ENCODE results near the gene UTS2R.
"Not testable (repeated sequence)": the region's sequence is repeated elsewhere in the genome, so short reads cannot be mapped to it uniquely, and the experiment has no call there.

Gene UTS2R

GRCh38 chr17:82355770-82356427, 15.7 kb upstream of the UTS2R start:
- no peak for DNase-seq

GRCh38 chr17:82356845-82357355, 14.7 kb upstream of the UTS2R start:
- DNase-seq, result no peak

- DNase-seq, result no peak
Observed at GRCh38 chr17:82357394-82357793, 14.2 kb upstream of the UTS2R start.

- DNase-seq, result peak; percentile 66
Observed at GRCh38 chr17:82358465-82359350, 12.9 kb upstream of the UTS2R start, which contains the start of gene TEX19. Gene TEX19, plus strand, starts transcription at chr17:82359247. Its CDS starts 2,904 bp downstream, at chr17:82362151.

- DNase-seq, result not testable (repeated sequence)
Observed at GRCh38 chr17:82359451-82360074, 12.0 kb upstream of the UTS2R start.

GRCh38 chr17:82361885-82362633, 9.5 kb upstream of the UTS2R start:
- DNase-seq, result no peak

- peak; percentile 48 for DNase-seq
Observed at GRCh38 chr17:82365606-82366295, 5.8 kb upstream of the UTS2R start.

- no peak for DNase-seq
Observed at GRCh38 chr17:82366749-82367148, 4.8 kb upstream of the UTS2R start.

GRCh38 chr17:82367724-82368524, 3.6 kb upstream of the UTS2R start:
- DNase-seq, result no peak

GRCh38 chr17:82369211-82369610, 2.4 kb upstream of the UTS2R start:
- DNase-seq, result no peak

GRCh38 chr17:82370471-82371332, 863 bp upstream of the UTS2R start:
- DNase-seq, result no peak

- DNase-seq, result no peak
Observed at GRCh38 chr17:82372249-82373071, 895 bp downstream of the UTS2R start.

- DNase-seq, result not testable (repeated sequence)
Observed at GRCh38 chr17:82373072-82373452, 1.5 kb downstream of the UTS2R start.

GRCh38 chr17:82373731-82374625, 2.4 kb downstream of the UTS2R start:
- no peak for DNase-seq

- DNase-seq, result no peak
Observed at GRCh38 chr17:82374626-82375331, 3.2 kb downstream of the UTS2R start.

GRCh38 chr17:82375359-82376041, 3.9 kb downstream of the UTS2R start:
- DNase-seq, result no peak

Data from NCI-H1694 treated with DMSO at 0.1 percent for 48 hours (cell line).